ENCODE measurements around the gene KCTD5. TPM values are rescaled to one million over a fixed set of nuclear protein-coding genes. Genes with fewer than 3 reads are reported as not detected.

Gene KCTD5
- total RNA-seq, 1 experiment from 2014 or later: 36.7 TPM

GRCh38 chr16:2749476-2749875 is 67.2 kb downstream of the KCTD5 start:
- no peak for DNase-seq
- H3K4me1 Mint-ChIP-seq (ENCODE audit: low read depth, unreplicated experiment): peaks cover 5% of the 10 kb centered on the region
- TF ChIP-seq CTCF (IDR thresholded peaks at IDR 0.05; ENCODE audit: unreplicated experiment): no peak
- H3K4me3 Mint-ChIP-seq (ENCODE audit: low read depth, unreplicated experiment): no peak overlapping the region
- intact Hi-C loops (cut with micrococcal nuclease; ENCODE audit: unreplicated experiment): no loop called here
- no peaks in the 10 kb centered on the region for H3K9me3 Mint-ChIP-seq (ENCODE audit: low read depth, unreplicated experiment)
- BruUV-seq (replicated peaks): no TSS peak
- peaks cover 41% of the 10 kb centered on the region for H3K36me3 Mint-ChIP-seq (ENCODE audit: insufficient read depth, unreplicated experiment)
- no peak overlapping the region for H3K27ac Mint-ChIP-seq (ENCODE audit: unreplicated experiment)
- peaks cover 8% of the 10 kb centered on the region for H3K27me3 Mint-ChIP-seq (ENCODE audit: unreplicated experiment)
- CTCF ChIA-PET: no interaction called here

- DNase-seq: no peak
- CTCF ChIA-PET: no interaction called here
- Mint-ChIP-seq H3K4me1 (ENCODE audit: low read depth, unreplicated experiment) (peaks cover 9% of the 10 kb centered on the region), H3K27me3 (ENCODE audit: unreplicated experiment) (peaks cover 3% of the 10 kb centered on the region), H3K9me3 (ENCODE audit: low read depth, unreplicated experiment) (no peaks in the 10 kb centered on the region), H3K36me3 (ENCODE audit: insufficient read depth, unreplicated experiment) (peaks cover 45% of the 10 kb centered on the region), H3K27ac (ENCODE audit: unreplicated experiment) (no peak overlapping the region), H3K4me3 (ENCODE audit: low read depth, unreplicated experiment) (no peak overlapping the region)
- intact Hi-C loops (cut with micrococcal nuclease; ENCODE audit: unreplicated experiment): no loop called here
- no TSS peak for BruUV-seq (replicated peaks)
- TF ChIP-seq CTCF (IDR thresholded peaks at IDR 0.05; ENCODE audit: unreplicated experiment): no peak
Observed at GRCh38 chr16:2749936-2750335, 67.6 kb downstream of the KCTD5 start.

- TSS peak; percentile 70 for BruUV-seq (replicated peaks)
- Mint-ChIP-seq H3K4me1 (ENCODE audit: low read depth, unreplicated experiment) (peaks cover 26% of the 10 kb centered on the region), H3K27ac (ENCODE audit: unreplicated experiment) (peak overlapping the region; percentile 88), H3K36me3 (ENCODE audit: insufficient read depth, unreplicated experiment) (peaks cover 62% of the 10 kb centered on the region), H3K9me3 (ENCODE audit: low read depth, unreplicated experiment) (peaks cover 3% of the 10 kb centered on the region), H3K4me3 (ENCODE audit: low read depth, unreplicated experiment) (peak overlapping the region; percentile 90), H3K27me3 (ENCODE audit: unreplicated experiment) (no peaks in the 10 kb centered on the region)
- TF ChIP-seq CTCF (IDR thresholded peaks at IDR 0.05; ENCODE audit: unreplicated experiment): no peak
- DNase-seq: no peak
- CTCF ChIA-PET: no interaction called here
- intact Hi-C loops (cut with micrococcal nuclease; ENCODE audit: unreplicated experiment): no loop called here
Observed at GRCh38 chr16:2751577-2752034, 69.3 kb downstream of the KCTD5 start.

- no TSS peak for BruUV-seq (replicated peaks)
- CTCF ChIA-PET: interaction anchor here (0.6 to 0.7 kb wide), 7 partner anchors 66 to 881 kb away, joined by 3 to 5 read pairs (median 4); partner anchors contain the start of gene PRSS22
- Mint-ChIP-seq H3K4me1 (ENCODE audit: low read depth, unreplicated experiment) (peaks cover 32% of the 10 kb centered on the region), H3K4me3 (ENCODE audit: low read depth, unreplicated experiment) (peak within 1 kb of the TSS; percentile 90), H3K9me3 (ENCODE audit: low read depth, unreplicated experiment) (peaks cover 3% of the 10 kb centered on the region), H3K27me3 (ENCODE audit: unreplicated experiment) (no peaks in the 10 kb centered on the region), H3K36me3 (ENCODE audit: insufficient read depth, unreplicated experiment) (peaks cover 68% of the 10 kb centered on the region), H3K27ac (ENCODE audit: unreplicated experiment) (peak within 1 kb of the TSS; percentile 96)
- no peak for TF ChIP-seq CTCF (IDR thresholded peaks at IDR 0.05; ENCODE audit: unreplicated experiment)
- intact Hi-C loops (cut with micrococcal nuclease; ENCODE audit: unreplicated experiment): no loop called here
- DNase-seq: peak; percentile 95
Observed at GRCh38 chr16:2752035-2752849, 69.9 kb downstream of the KCTD5 start, which contains the start of gene SRRM2. TSS of gene SRRM2 (plus strand) at chr16:2752638. CDS start at chr16:2756365, 3,727 bp downstream.

Measured in Calu3 (cell line).